ENCODE data around the gene EHMT1.

- TF ChIP-seq ZNF384 (IDR thresholded peaks at IDR 0.05) (no peak), BHLHE40 (IDR thresholded peaks at IDR 0.05; ENCODE audit: borderline replicate concordance) (no peak), FOXK2 (IDR thresholded peaks at IDR 0.05) (no peak), L3MBTL2 (conservative IDR thresholded peaks at IDR 0.05) (no peak), SP1 (IDR thresholded peaks at IDR 0.05) (no peak), SUZ12 (IDR thresholded peaks at IDR 0.05) (no peak)
These were observed 157.6 kb downstream of the EHMT1 start for GRCh38 chr9:137776306-137776995.

Data from HEK293T (cell line).